CD4-positive, alpha-beta T cell (primary cell): Measurements from ENCODE around the gene CXCL14. TPM values are rescaled to one million over a fixed set of nuclear protein-coding genes. Genes with fewer than 3 reads are reported as not detected.

Experiments
- ATAC-seq: fragments of 200-7000 bp; cut with Tn5 transposase; one replicate; pipeline ENCODE4 v1.10.0; 2022; ENCODE audit warnings: mild to moderate bottlenecking; ENCODE audit not compliant: poor library complexity
- CTCF ChIA-PET: fragments of 350-600 bp; sonication (Branson Sonifier 250); formaldehyde crosslinking; loops from one replicate; lab custom pipeline; 2021; ENCODE audit warnings: antibody characterized with exemption, inconsistent platforms; lab: Charles Lee
- POLR2A ChIA-PET: fragments of 350-600 bp; sonication (Branson Sonifier 250); formaldehyde crosslinking; loops from one replicate; lab custom pipeline; 2021; ENCODE audit warnings: antibody characterized with exemption, inconsistent platforms; lab: Charles Lee
- DNase-seq, 14 experiments: peaks; one replicate each; pipeline ENCODE4 v3.0.0-alpha.2; 2013 to 2020; ENCODE audit warnings: mixed read lengths in 2 of 14
- H3K27ac ChIP-seq, 2 donors: one replicate each; pipeline versions ENCODE4 v1.5.1 to v1.7.0; 2013; ENCODE audit warnings: low read length in 2 of 2, low read depth in 1 of 2, mild to moderate bottlenecking in 1 of 2
- H3K27me3 ChIP-seq, 2 experiments: 1 replicate in 1 of 2; 2 replicates in 1 of 2; pipeline versions ENCODE4 v1.6.1 to v1.7.0; 2013; ENCODE audit warnings: low read length in 2 of 2, control low read depth in 1 of 2, mild to moderate bottlenecking in 1 of 2, moderate library complexity in 1 of 2; ENCODE audit not compliant: insufficient read depth in 2 of 2, control insufficient read depth in 1 of 2
- H3K36me3 ChIP-seq: one replicate; pipeline ENCODE4 v1.6.1; 2013; ENCODE audit warnings: low read length, control low read depth; ENCODE audit not compliant: insufficient read depth
- H3K4me1 ChIP-seq: one replicate; pipeline ENCODE4 v1.6.1; 2013; ENCODE audit warnings: low read length, control low read depth; ENCODE audit not compliant: insufficient read depth
- H3K4me3 ChIP-seq: one replicate; pipeline ENCODE4 v1.5.1; 2013; ENCODE audit warnings: mild to moderate bottlenecking, low read length, moderate library complexity
- H3K9me3 ChIP-seq, 2 experiments: 1 replicate in 1 of 2; 2 replicates in 1 of 2; pipeline versions ENCODE4 v1.6.1 to v1.7.0; 2013; ENCODE audit warnings: low read length in 2 of 2, mild to moderate bottlenecking in 2 of 2, control low read depth in 1 of 2, moderate library complexity in 1 of 2; ENCODE audit not compliant: control insufficient read depth in 1 of 2, insufficient read depth in 1 of 2
- H3K27ac Mint-ChIP-seq: one replicate; pipeline ENCODE4 v1.8.0; 2020; ENCODE audit warnings: mixed read lengths
- H3K27me3 Mint-ChIP-seq: one replicate; pipeline ENCODE4 v1.8.0; 2021; ENCODE audit warnings: mixed read lengths
- H3K36me3 Mint-ChIP-seq: one replicate; pipeline ENCODE4 v1.8.0; 2021; ENCODE audit warnings: low read depth, mixed read lengths
- H3K4me1 Mint-ChIP-seq: one replicate; pipeline ENCODE4 v1.8.0; 2021; ENCODE audit warnings: low read depth, mixed read lengths
- H3K4me3 Mint-ChIP-seq: one replicate; pipeline ENCODE4 v1.8.0; 2020; ENCODE audit warnings: mild to moderate bottlenecking, mixed read lengths
- H3K9me3 Mint-ChIP-seq: one replicate; pipeline ENCODE4 v1.8.0; 2020; ENCODE audit warnings: mixed read lengths
- intact Hi-C, 2 experiments: fragments of 100-400 bp; cut with DNase I in 1 of 2; cut with micrococcal nuclease in 1 of 2; formaldehyde crosslinking; loops; one replicate each; pipeline versions ENCODE4 v1.15.1 to v1.9.0; 2023 to 2025; cut with DNase I, micrococcal nuclease
- total RNA-seq, 174 experiments: library from RNA in 2 of 174; stranded (reverse) in 2 of 174; gene quantifications; one replicate each; pipeline ENCODE4 v1.2.3 and lab custom pipeline; 2021 to 2026
- TF ChIP-seq, protein P1 (sequence below): fragments of 200-600 bp; IDR thresholded peaks from one replicate; pipeline ENCODE4 v1.8.0; 2022; ENCODE audit warnings: antibody characterized with exemption, mild to moderate bottlenecking

Gene CXCL14
- total RNA-seq, 2 experiments from 2014 or later: not detected

GRCh38 chr5:135556620-135557019 lies 22.2 kb downstream of the CXCL14 start:
- CTCF ChIA-PET: interaction anchor here (2.8 kb wide), 1 partner anchor 10 kb away, joined by 9 read pairs; no protein-coding TSS in a partner anchor
- no peak overlapping the region for H3K4me3 ChIP-seq
- H3K27ac ChIP-seq: no peak overlapping the region
- POLR2A ChIA-PET: no interaction called here
- no peaks in the 10 kb centered on the region for H3K9me3 ChIP-seq
- H3K4me1 Mint-ChIP-seq: peaks cover 6% of the 10 kb centered on the region
- peaks cover 79% of the 10 kb centered on the region for H3K27me3 Mint-ChIP-seq
- DNase-seq: no peak
- ATAC-seq: no peak
- H3K36me3 Mint-ChIP-seq: no peaks in the 10 kb centered on the region
- no peak overlapping the region for H3K4me3 Mint-ChIP-seq
- intact Hi-C loops: no loop called here
- H3K27ac Mint-ChIP-seq: no peak overlapping the region
- H3K4me1 ChIP-seq: peaks cover 5% of the 10 kb centered on the region
- peaks cover 12 to 37% of the 10 kb centered on the region in 2 experiments for H3K27me3 ChIP-seq
- no peaks in the 10 kb centered on the region for H3K36me3 ChIP-seq
- H3K9me3 Mint-ChIP-seq: no peaks in the 10 kb centered on the region
- TF ChIP-seq, protein P1, sequence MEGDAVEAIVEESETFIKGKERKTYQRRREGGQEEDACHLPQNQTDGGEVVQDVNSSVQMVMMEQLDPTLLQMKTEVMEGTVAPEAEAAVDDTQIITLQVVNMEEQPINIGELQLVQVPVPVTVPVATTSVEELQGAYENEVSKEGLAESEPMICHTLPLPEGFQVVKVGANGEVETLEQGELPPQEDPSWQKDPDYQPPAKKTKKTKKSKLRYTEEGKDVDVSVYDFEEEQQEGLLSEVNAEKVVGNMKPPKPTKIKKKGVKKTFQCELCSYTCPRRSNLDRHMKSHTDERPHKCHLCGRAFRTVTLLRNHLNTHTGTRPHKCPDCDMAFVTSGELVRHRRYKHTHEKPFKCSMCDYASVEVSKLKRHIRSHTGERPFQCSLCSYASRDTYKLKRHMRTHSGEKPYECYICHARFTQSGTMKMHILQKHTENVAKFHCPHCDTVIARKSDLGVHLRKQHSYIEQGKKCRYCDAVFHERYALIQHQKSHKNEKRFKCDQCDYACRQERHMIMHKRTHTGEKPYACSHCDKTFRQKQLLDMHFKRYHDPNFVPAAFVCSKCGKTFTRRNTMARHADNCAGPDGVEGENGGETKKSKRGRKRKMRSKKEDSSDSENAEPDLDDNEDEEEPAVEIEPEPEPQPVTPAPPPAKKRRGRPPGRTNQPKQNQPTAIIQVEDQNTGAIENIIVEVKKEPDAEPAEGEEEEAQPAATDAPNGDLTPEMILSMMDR: no peak

DNA sequence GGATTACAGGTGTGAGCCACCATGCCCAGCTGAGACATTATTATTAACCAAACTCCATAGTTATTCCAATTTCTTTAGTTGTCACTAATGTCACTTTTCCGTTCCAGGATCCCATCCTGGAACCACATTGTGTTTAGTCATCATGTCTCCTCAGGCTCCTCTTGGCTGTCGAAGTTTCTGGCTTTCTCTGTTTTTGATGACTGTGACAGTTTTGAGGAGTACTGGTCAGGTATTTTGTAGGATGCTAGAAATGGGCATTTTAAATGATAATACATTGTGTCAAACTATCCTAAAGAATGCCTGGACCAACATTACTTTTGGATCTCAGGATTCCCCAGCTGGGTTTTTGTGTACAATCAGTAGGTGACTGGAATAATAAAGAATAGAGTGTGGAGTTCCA lies 23.3 kb downstream of the CXCL14 start:
- H3K27me3 ChIP-seq: peaks cover 16 to 37% of the 10 kb centered on the region in 2 experiments
- Mint-ChIP-seq H3K36me3 (no peaks in the 10 kb centered on the region), H3K9me3 (no peaks in the 10 kb centered on the region), H3K4me1 (peaks cover under 1% of the 10 kb centered on the region), H3K27ac (no peak overlapping the region), H3K4me3 (no peak overlapping the region), H3K27me3 (peaks cover 80% of the 10 kb centered on the region)
- H3K4me3 ChIP-seq: no peak overlapping the region
- H3K27ac ChIP-seq: no peak overlapping the region
- TF ChIP-seq, protein P1: no peak
- no peaks in the 10 kb centered on the region for H3K4me1 ChIP-seq
- intact Hi-C loops: no loop called here
- DNase-seq (no peak), ATAC-seq (no peak)
- CTCF ChIA-PET: interaction anchor here (2.8 kb wide), 1 partner anchor 11 kb away, joined by 9 read pairs; no protein-coding TSS in a partner anchor
- no peaks in the 10 kb centered on the region for H3K36me3 ChIP-seq
- POLR2A ChIA-PET: no interaction called here
- H3K9me3 ChIP-seq: no peaks in the 10 kb centered on the region

- intact Hi-C loops: loop anchor here (2.0 to 5.0 kb wide), 2 partner anchors 87 to 91 kb away; no protein-coding TSS in a partner anchor
- Mint-ChIP-seq H3K27ac (no peak overlapping the region), H3K4me1 (no peaks in the 10 kb centered on the region), H3K27me3 (peaks cover 82% of the 10 kb centered on the region), H3K4me3 (no peak overlapping the region), H3K9me3 (no peaks in the 10 kb centered on the region), H3K36me3 (no peaks in the 10 kb centered on the region)
- Histone ChIP-seq H3K9me3 (no peaks in the 10 kb centered on the region), H3K4me1 (no peaks in the 10 kb centered on the region), H3K4me3 (no peak overlapping the region), H3K36me3 (no peaks in the 10 kb centered on the region), H3K27me3 (peaks cover 16 to 33% of the 10 kb centered on the region in 2 experiments), H3K27ac (no peak overlapping the region)
- CTCF ChIA-PET: interaction anchor here (0.7 to 2.8 kb wide), 3 partner anchors 12 to 131 kb away, joined by 3 to 9 read pairs (median 4); no protein-coding TSS in a partner anchor
- TF ChIP-seq, protein P1: no peak
- POLR2A ChIA-PET: interaction anchor here (1.1 kb wide), 1 partner anchor 96 kb away, joined by 3 read pairs; no protein-coding TSS in a partner anchor
- ATAC-seq (no peak), DNase-seq (no peak)
Observed at GRCh38 chr5:135553688-135554462, 24.9 kb downstream of the CXCL14 start.
